Fibroblast of the conjunctiva (primary cell): ENCODE measurements around the gene USP17L22.
"Not testable (repeated sequence)": the region's sequence is repeated elsewhere in the genome, so short reads cannot be mapped to it uniquely, and the experiment has no call there.

ENCODE experiments used
- DNase-seq: peaks from one replicate; pipeline ENCODE4 v3.0.0-alpha.2; 2010; ENCODE audit warnings: low read depth

USP17L22 gene

GRCh38 chr4:9267319-9267718 lies at the start of gene USP17L22:
USP17L22 (plus strand) TSS chr4:9267619; CDS start chr4:9267619, 0 bp downstream.
- not testable (repeated sequence) for DNase-seq

- not testable (repeated sequence) for DNase-seq
Observed at GRCh38 chr4:9219852-9220251, 47.6 kb upstream of the USP17L22 start, which contains the start of gene USP17L12. USP17L12 (plus strand) TSS chr4:9220152; CDS start chr4:9220152, 0 bp downstream.

- DNase-seq, result not testable (repeated sequence)
Observed at GRCh38 chr4:9224596-9224995, 42.8 kb upstream of the USP17L22 start, which contains the start of gene USP17L13. USP17L13 (plus strand) TSS chr4:9224896; CDS start chr4:9224896, 0 bp downstream.

- not testable (repeated sequence) for DNase-seq
Observed at GRCh38 chr4:9230249-9230648, 37.2 kb upstream of the USP17L22 start.

- DNase-seq, result not testable (repeated sequence)
Observed at GRCh38 chr4:9234085-9234484, 33.3 kb upstream of the USP17L22 start, which contains the start of gene USP17L15. USP17L15 (plus strand) TSS chr4:9234385; CDS start chr4:9234385, 0 bp downstream.

- DNase-seq, result not testable (repeated sequence)
Observed at GRCh38 chr4:9238461-9238860, 29.0 kb upstream of the USP17L22 start.

GRCh38 chr4:9243579-9243978 lies 23.8 kb upstream of the USP17L22 start, which contains the start of gene USP17L17:
USP17L17 (plus strand) TSS chr4:9243879; CDS start chr4:9243879, 0 bp downstream.
- not testable (repeated sequence) for DNase-seq

GRCh38 chr4:9247953-9248680 lies 19.3 kb upstream of the USP17L22 start, which contains the start of gene USP17L18:
USP17L18 (plus strand) TSS chr4:9248630; CDS start chr4:9248630, 0 bp downstream.
- not testable (repeated sequence) for DNase-seq

- DNase-seq, result not testable (repeated sequence)
Observed at GRCh38 chr4:9253078-9253477, 14.3 kb upstream of the USP17L22 start, which contains the start of gene USP17L19. USP17L19 (plus strand) TSS chr4:9253378; CDS start chr4:9253378, 0 bp downstream.

- not testable (repeated sequence) for DNase-seq
Observed at GRCh38 chr4:9257824-9258223, 9.6 kb upstream of the USP17L22 start, which contains the start of gene USP17L20. USP17L20 (plus strand) TSS chr4:9258124; CDS start chr4:9258124, 0 bp downstream.

- not testable (repeated sequence) for DNase-seq
Observed at GRCh38 chr4:9262572-9262971, 4.8 kb upstream of the USP17L22 start, which contains the start of gene USP17L21. USP17L21 (plus strand) TSS chr4:9262872; CDS start chr4:9262872, 0 bp downstream.

- not testable (repeated sequence) for DNase-seq
Observed at GRCh38 chr4:9271719-9272118, 4.3 kb downstream of the USP17L22 start.
